Stimulated activated CD4-positive, alpha-beta T cell treated with anti-CD3 and anti-CD28 coated beads, Interleukin-15, amount 100 ng/mL, for 24 hours (primary cell): ENCODE measurements around the gene MTCH1.

ENCODE experiments used
- DNase-seq: peaks from one replicate; pipeline ENCODE4 v3.0.0-alpha.2; 2020

MTCH1 gene

GRCh38 chr6:36920546-36920945 lies 65.5 kb downstream of the MTCH1 start:
- no peak for DNase-seq

- no peak for DNase-seq
Measured at GRCh38 chr6:36920049-36920448, 65.9 kb downstream of the MTCH1 start.
